WERI-Rb-1 (cell line): ENCODE data around the gene CCND1.

Experiments used
- DNase-seq: peaks from one replicate; pipeline ENCODE4 v3.0.0-alpha.2; 2020
- H3K27ac ChIP-seq: fragments of 250-450 bp; sonication (Bioruptor Pico); 2 replicates; pipeline ENCODE4 v1.5.1; 2020; ENCODE audit warnings: mild to moderate bottlenecking, moderate library complexity
- H3K27me3 ChIP-seq: fragments of 250-450 bp; sonication (Bioruptor Pico); 2 replicates; pipeline ENCODE4 v1.5.1; 2021; ENCODE audit warnings: mild to moderate bottlenecking, low read depth, moderate library complexity; ENCODE audit not compliant: insufficient read depth, severe bottlenecking
- H3K36me3 ChIP-seq: fragments of 250-450 bp; sonication (Bioruptor Pico); 2 replicates; pipeline ENCODE4 v1.5.1; 2020; ENCODE audit warnings: mild to moderate bottlenecking, moderate library complexity
- H3K4me3 ChIP-seq: 2 replicates; pipeline ENCODE4 v1.5.1; 2011; ENCODE audit warnings: low read depth, mild to moderate bottlenecking, control low read depth, low read length
- H3K9me3 ChIP-seq: fragments of 250-450 bp; sonication (Bioruptor Pico); 2 replicates; pipeline ENCODE4 v1.5.1; 2021; ENCODE audit warnings: mild to moderate bottlenecking, moderate library complexity; ENCODE audit not compliant: severe bottlenecking
- CTCF ChIP-seq: IDR thresholded peaks from 2 replicates; pipeline ENCODE4 v1.5.1; 2011; ENCODE audit warnings: low read depth, mild to moderate bottlenecking, control low read depth, inconsistent platforms, low read length

The CCND1 gene

GRCh38 chr11:69614085-69614484 is 26.9 kb upstream of the CCND1 start:
- no peak for DNase-seq
- Histone ChIP-seq H3K27ac (no peak overlapping the region), H3K36me3 (no peaks in the 10 kb centered on the region), H3K4me3 (no peak overlapping the region), H3K27me3 (peaks cover 68% of the 10 kb centered on the region), H3K9me3 (peaks cover 11% of the 10 kb centered on the region)
- no peak for TF ChIP-seq CTCF

GRCh38 chr11:69615545-69616278 is 25.2 kb upstream of the CCND1 start:
- Histone ChIP-seq H3K9me3 (peaks cover 3% of the 10 kb centered on the region), H3K27me3 (peaks cover 56% of the 10 kb centered on the region), H3K4me3 (no peak overlapping the region), H3K27ac (no peak overlapping the region), H3K36me3 (no peaks in the 10 kb centered on the region)
- no peak for DNase-seq
- no peak for TF ChIP-seq CTCF

DNA sequence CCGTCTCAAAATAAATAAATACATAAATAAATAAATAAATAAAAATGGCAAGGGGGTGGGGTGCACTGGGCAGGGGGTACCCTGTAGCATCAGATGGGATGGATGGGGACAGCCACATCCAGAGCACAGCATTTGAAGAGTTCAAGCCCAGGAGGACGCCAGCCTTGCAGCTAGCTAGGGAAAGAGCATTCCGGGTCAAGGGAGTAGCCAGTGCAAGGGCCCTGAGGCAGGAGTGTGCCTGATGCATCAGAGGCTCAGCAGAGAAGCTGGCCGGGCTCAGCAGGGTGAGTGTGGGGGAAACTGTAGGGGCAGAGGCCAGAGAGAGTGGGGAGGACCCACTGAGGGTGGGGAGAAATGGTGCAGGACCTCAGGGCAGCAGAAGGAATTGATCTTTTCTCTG is 23.7 kb upstream of the CCND1 start:
- no peak for TF ChIP-seq CTCF
- Histone ChIP-seq H3K27ac (no peak overlapping the region), H3K9me3 (peaks cover 3% of the 10 kb centered on the region), H3K36me3 (no peaks in the 10 kb centered on the region), H3K27me3 (peaks cover 44% of the 10 kb centered on the region), H3K4me3 (no peak overlapping the region)
- DNase-seq = no peak

GRCh38 chr11:69617682-69618081 is 23.3 kb upstream of the CCND1 start:
- Histone ChIP-seq H3K27me3 (peaks cover 45% of the 10 kb centered on the region), H3K27ac (no peak overlapping the region), H3K36me3 (no peaks in the 10 kb centered on the region), H3K4me3 (no peak overlapping the region), H3K9me3 (peaks cover 3% of the 10 kb centered on the region)
- no peak for DNase-seq
- no peak for TF ChIP-seq CTCF

GRCh38 chr11:69618237-69618636 is 22.7 kb upstream of the CCND1 start:
- no peak overlapping the region for H3K4me3 ChIP-seq
- no peak overlapping the region for H3K27ac ChIP-seq
- peaks cover 49% of the 10 kb centered on the region for H3K27me3 ChIP-seq
- no peaks in the 10 kb centered on the region for H3K36me3 ChIP-seq
- peaks cover 3% of the 10 kb centered on the region for H3K9me3 ChIP-seq
- DNase-seq = no peak
- no peak for TF ChIP-seq CTCF
